CD4-positive, alpha-beta T cell treated with Interleukin-12 subunit alpha and Interleukin-12 subunit beta, for 1 hour (primary cell): ENCODE data around the gene PJA2.
"Not testable (repeated sequence)": the region's sequence is repeated elsewhere in the genome, so short reads cannot be mapped to it uniquely, and the experiment has no call there.

Experiments used
- DNase-seq: peaks from one replicate; pipeline ENCODE4 v3.0.0-alpha.2; 2020

The PJA2 gene, protein sequence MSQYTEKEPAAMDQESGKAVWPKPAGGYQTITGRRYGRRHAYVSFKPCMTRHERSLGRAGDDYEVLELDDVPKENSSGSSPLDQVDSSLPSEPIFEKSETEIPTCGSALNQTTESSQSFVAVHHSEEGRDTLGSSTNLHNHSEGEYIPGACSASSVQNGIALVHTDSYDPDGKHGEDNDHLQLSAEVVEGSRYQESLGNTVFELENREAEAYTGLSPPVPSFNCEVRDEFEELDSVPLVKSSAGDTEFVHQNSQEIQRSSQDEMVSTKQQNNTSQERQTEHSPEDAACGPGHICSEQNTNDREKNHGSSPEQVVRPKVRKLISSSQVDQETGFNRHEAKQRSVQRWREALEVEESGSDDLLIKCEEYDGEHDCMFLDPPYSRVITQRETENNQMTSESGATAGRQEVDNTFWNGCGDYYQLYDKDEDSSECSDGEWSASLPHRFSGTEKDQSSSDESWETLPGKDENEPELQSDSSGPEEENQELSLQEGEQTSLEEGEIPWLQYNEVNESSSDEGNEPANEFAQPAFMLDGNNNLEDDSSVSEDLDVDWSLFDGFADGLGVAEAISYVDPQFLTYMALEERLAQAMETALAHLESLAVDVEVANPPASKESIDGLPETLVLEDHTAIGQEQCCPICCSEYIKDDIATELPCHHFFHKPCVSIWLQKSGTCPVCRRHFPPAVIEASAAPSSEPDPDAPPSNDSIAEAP

DNA sequence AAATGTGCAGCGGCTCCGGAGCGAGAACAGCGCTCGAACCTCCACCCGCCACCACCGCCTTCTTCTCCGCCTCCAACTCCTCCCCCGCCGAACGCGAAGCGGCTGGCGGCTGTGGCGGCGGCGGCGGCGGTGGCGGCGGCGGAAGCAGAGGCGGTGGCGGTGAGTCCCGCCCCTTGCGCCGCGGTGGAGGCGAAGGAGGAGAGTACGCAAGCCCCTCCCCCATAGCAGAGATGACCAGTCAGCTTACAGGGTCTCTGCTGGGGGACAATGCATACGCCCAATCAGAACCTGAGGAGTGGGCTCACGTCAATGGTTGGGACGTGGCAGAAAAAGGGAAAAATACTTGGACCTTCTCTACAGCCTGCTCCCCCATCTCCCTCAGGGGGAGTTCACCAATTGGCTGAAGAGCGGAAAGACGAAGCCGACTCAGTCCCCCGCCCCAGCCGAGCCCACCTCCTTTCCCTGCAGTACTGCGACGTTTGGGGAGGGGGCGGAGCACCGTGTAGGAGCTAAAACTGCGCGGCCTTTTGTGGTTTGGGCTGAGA is at the start of gene PJA2:
Gene PJA2, minus strand, starts transcription at position 131 of the 545 bp plus-strand sequence. CDS start 26,541 bp downstream, outside the sequence.
- DNase-seq = peak; percentile 97

GRCh38 chr5:109455598-109456096 is 45.9 kb upstream of the PJA2 start:
- no peak for DNase-seq

DNA sequence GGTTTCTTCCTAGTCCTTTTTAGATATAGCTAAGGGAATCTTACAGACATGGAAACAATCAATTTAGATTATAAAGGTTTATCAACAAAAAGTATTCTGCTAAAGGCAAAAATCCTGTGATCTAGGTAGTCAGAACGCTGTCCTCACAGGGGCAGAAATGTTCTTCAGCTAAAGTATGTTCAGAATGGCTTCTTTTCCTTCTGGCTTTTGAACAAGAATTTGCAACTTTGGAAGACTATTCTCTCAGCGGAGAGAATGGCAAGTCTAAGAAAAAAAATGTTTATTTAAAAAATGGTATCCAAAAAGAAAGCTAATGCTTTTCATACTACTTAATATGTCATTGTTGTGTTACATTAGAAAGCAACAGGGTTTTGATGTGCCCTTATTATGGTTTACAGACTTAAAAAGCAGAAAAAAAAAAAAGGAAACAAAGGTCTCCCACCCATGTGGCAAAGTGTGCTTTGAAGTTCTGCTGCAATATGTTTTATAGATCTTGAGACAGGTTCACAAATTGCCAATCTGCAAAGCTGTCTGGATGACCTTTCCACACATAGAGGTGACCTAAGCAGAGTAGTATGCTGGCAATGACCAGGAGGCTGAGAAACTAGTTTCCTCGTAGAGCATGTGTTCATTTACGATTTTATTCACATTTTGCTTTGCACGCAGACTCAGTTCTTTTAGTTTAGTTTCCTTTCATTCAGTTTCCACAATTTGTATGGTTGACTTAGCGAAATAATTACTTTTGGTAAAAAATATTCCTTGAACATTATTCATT is 45.1 kb upstream of the PJA2 start:
- DNase-seq = no peak

DNA sequence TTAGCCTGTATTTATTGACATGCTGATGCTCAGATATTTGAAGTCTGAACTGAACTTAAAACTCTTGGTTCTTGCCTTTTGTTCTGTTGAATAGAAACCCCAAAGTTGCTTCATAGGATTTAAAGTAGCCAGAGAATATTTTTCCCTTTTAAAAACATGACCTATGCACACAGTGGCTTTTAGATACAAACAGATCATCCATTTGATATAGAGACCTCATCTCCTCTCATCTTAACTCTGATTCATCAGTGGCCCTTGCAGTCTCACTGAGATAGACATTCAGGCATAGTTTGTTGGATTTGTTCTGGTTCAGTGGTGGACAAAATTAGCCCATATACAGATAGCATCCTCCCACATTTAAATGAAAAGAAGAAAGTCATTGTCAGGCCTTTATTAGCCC is 43.5 kb upstream of the PJA2 start:
- no peak for DNase-seq

- no peak for DNase-seq
These were observed 42.9 kb upstream of the PJA2 start for GRCh38 chr5:109452661-109453060.

- no peak for DNase-seq
These were observed 41.4 kb upstream of the PJA2 start for GRCh38 chr5:109451146-109451545.

- DNase-seq = no peak
These were observed 40.5 kb upstream of the PJA2 start for GRCh38 chr5:109450129-109450877.

DNA sequence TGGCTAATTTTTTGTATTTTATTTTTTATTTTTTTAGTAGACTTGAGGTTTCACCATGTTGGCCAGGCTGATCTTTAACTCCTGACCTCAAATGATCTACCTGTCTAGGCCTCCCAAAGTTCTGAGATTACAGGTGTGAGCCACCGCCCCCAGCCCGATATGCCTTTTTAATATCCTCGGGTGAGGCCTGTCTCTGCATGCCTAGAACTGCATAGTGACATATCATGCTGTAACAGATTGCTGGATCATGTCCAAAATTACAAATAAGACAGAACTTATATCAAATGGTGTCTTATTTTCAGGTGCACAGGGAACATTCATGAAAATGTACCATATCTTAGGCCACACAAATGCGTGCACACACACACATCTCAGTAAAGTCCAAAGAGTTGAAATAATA is 39.1 kb upstream of the PJA2 start:
- DNase-seq = no peak

GRCh38 chr5:109439590-109439989 is 29.8 kb upstream of the PJA2 start:
- no peak for DNase-seq

- DNase-seq = no peak
These were observed 16.3 kb upstream of the PJA2 start for GRCh38 chr5:109426075-109426474.

DNA sequence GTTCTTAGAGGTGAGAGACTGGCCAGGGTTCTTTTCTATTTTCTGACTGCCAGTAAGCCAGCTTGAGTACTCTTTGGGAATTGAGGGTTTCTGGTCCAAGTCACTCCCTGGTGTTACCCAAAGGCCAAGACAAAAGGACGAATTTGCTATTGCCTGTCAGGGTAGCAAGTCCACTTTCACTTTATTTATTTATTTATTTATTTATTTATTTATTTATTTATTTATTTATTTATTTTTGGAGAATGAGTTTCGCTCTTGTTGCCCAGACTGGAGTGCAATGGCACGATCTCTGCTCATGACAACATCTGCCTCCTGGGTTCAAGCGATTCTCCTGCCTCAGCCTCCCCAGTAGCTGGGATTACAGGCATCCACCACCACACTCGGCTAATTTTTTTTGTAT is 15.7 kb upstream of the PJA2 start:
- not testable (repeated sequence) for DNase-seq

DNA sequence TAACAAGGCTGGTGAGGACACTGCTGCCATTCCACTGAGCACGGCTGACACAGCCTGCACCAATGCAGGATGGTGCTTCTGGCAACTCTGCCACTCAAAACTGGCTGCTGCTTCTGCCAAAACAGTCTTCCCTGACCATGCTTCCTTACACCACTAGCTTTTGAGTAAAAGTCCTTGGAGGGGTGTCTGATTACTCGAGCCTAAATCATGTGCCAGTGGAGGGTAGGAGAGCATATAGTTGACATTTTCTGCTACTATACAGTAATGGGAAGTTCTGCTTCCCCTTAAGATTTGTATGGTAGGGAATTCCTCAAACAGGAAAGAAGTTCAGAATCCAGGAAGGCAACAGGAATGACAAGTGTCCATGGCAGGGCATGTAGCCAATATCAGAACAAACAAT is 12.2 kb upstream of the PJA2 start:
- no peak for DNase-seq

- DNase-seq = no peak
These were observed 9.1 kb upstream of the PJA2 start for GRCh38 chr5:109418712-109419352.

GRCh38 chr5:109416882-109417281 is 7.1 kb upstream of the PJA2 start:
- no peak for DNase-seq

DNA sequence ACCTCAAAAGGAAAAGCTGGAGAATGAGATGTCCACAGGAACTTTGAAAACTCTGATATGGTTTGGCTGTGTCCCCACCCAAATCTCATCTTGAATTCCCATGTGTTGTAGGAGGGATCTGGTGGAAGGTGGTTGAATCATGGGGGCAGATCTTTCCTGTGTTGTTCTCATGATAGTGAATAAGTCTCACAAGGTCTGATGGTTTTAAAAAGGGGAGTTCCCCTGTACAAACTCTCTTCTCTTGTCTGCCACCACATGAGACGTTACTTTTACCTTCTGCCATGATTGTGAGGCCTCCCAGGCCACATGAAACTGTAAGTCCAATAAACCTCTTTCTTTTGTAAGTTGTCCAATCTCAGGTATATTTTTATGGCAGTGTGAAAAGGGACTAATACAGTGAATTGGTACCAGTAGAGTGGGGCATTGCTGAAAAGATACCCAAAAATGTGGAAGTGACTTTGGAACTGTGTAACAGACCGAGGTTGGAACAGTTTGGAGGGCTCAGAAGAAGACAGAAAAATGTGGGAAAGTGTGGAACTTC is 4.2 kb upstream of the PJA2 start:
- not testable (repeated sequence) for DNase-seq

DNA sequence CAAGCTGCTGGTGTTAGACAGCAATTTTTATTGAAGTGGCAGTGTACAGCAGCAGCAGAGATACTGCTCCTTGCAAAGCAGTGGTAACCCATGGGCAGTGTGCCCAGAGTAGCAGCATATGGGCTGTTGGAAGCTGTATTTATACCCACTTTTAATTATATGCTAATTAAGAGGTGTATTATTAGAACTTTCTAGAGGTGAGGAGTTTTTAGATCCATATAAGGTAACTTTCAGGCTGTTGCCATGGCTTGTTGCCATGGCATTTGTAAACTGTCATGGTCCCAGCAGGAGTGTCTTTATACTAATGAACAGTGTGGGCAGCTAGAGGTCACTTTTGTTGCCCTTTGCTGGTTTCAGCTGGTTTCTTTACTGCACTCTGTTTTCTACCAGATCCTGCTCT is 3.7 kb upstream of the PJA2 start:
- DNase-seq = no peak

GRCh38 chr5:109412981-109413402 is 3.2 kb upstream of the PJA2 start:
- no peak for DNase-seq

DNA sequence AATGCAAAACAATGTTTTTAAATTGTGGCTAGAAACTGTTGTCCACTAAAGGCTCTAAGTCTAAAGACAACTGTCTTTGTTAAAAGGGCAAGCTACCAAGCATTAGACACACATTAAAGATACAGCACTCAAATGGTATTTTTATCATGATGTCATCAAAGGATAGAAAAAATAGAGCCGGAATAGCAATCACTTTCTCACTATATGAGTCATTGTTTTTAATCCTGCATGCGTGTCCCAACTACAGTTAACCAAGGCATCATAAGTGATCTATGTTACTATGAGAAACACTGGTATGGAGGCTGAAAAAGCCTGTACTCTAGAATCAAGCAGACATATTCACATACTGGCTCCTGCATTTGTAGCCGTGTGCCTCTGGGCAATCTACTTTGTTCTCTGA is 1.9 kb upstream of the PJA2 start:
- DNase-seq = peak; percentile 33

DNA sequence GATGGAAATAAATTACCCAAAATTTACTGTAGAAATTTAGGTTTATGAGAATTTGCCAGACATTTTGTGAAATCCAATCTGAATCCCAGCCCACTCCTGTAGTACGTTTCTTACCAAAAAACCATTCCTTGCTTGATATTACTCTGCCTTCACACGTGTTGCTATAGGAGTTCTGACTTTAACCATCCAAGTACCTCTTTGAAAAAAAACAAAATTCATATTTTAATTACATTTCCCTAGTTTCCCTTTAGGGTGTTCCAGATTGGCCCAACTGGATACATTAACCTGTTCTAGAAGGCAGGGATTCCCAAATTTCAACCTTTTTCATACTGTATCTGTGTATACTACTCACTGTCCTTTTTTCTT is 1.4 kb upstream of the PJA2 start:
- DNase-seq = no peak

GRCh38 chr5:109410389-109411148 is 795 bp upstream of the PJA2 start:
- DNase-seq = peak; percentile 43
